GM12878 (cell line): ENCODE results near the gene OGFOD3. TPM values are rescaled to one million over a fixed set of nuclear protein-coding genes. Genes with fewer than 3 reads are reported as not detected.
A peak's percentile ranks its signal among the peaks of the same experiment; 100 is the strongest.

Experiments used
- DPF2 ChIP-seq: fragments of 450-650 bp; IDR thresholded peaks from 2 replicates; pipeline ENCODE4 v1.6.1; 2017; ENCODE audit warnings: mild to moderate bottlenecking
- FOS ChIP-seq: IDR thresholded peaks from 3 replicates; pipeline ENCODE4 v1.6.1; 2011; ENCODE audit warnings: borderline replicate concordance; ENCODE audit not compliant: insufficient read length; ENCODE audit errors: extremely low read depth
- FOXM1 ChIP-seq: IDR thresholded peaks from 2 replicates; pipeline ENCODE4 v1.6.1; 2012; ENCODE audit warnings: low read depth, mild to moderate bottlenecking, inconsistent platforms, low read length, moderate library complexity
- IRF5 ChIP-seq: fragments of 450-650 bp; IDR thresholded peaks from 2 replicates; pipeline ENCODE4 v1.6.1; 2017; ENCODE audit warnings: borderline replicate concordance
- JUND ChIP-seq: IDR thresholded peaks from 2 replicates; pipeline ENCODE4 v1.6.1; 2012; ENCODE audit warnings: low read depth, mild to moderate bottlenecking, low read length, improper control_type of control experiment, moderate library complexity
- NR2C1 ChIP-seq: fragments of 450-650 bp; IDR thresholded peaks from 2 replicates; pipeline ENCODE4 v1.6.1; 2017; ENCODE audit warnings: antibody characterized with exemption, mild to moderate bottlenecking, moderate library complexity
- NRF1 ChIP-seq: conservative IDR thresholded peaks from 2 replicates; pipeline ENCODE4 v1.6.1; 2011; ENCODE audit warnings: mild to moderate bottlenecking, low read depth, low read length, improper control_type of control experiment
- PRDM15 ChIP-seq: fragments of 450-650 bp; formaldehyde crosslinking; IDR thresholded peaks from 2 replicates; pipeline ENCODE4 v1.4.0; 2020; ENCODE audit warnings: mild to moderate bottlenecking, moderate library complexity
- RAD51 ChIP-seq: fragments of 450-650 bp; IDR thresholded peaks from 2 replicates; pipeline ENCODE4 v1.6.1; 2016; ENCODE audit warnings: moderate library complexity, mild to moderate bottlenecking, inconsistent platforms
- RELA ChIP-seq: fragments of 450-650 bp; IDR thresholded peaks from 2 replicates; pipeline ENCODE4 v1.8.0; 2014; ENCODE audit warnings: borderline replicate concordance; ENCODE audit not compliant: partially characterized antibody
- SMAD5 ChIP-seq: IDR thresholded peaks from 2 replicates; pipeline ENCODE4 v1.6.1; 2016; ENCODE audit warnings: antibody characterized with exemption, low read depth
- SP1 ChIP-seq: IDR thresholded peaks from one replicate; pipeline ENCODE4 v1.6.1; 2011; ENCODE audit warnings: low read depth, low read length
- STAT3 ChIP-seq: IDR thresholded peaks from 2 replicates; pipeline ENCODE4 v1.6.1; 2011; ENCODE audit warnings: low read depth, low read length, improper control_type of control experiment
- ZBTB4 ChIP-seq: fragments of 450-650 bp; formaldehyde crosslinking; IDR thresholded peaks from 2 replicates; pipeline ENCODE4 v1.4.0; 2022; ENCODE audit warnings: mild to moderate bottlenecking, moderate library complexity
- ZBTB40 ChIP-seq: fragments of 450-650 bp; IDR thresholded peaks from 2 replicates; pipeline ENCODE4 v1.6.1; 2016; ENCODE audit warnings: mild to moderate bottlenecking, moderate library complexity, borderline replicate concordance
- ZNF274 ChIP-seq: IDR thresholded peaks from one replicate; pipeline ENCODE4 v1.8.0; 2011; ENCODE audit not compliant: insufficient read length, insufficient read depth
- ZZZ3 ChIP-seq: IDR thresholded peaks from 2 replicates; pipeline ENCODE4 v1.6.1; 2011; ENCODE audit warnings: low read depth; ENCODE audit not compliant: control insufficient read depth, insufficient read length
- polyA plus RNA-seq, 11 experiments: library from polyadenylated mRNA; depleted of rRNA in 4 of 11; unstranded in 6 of 11; stranded (reverse) in 5 of 11; fragments of >200 nt; fragmentation: Nextera tagmentation in 4 of 11; fragmentation: Illumina TruSeq in 1 of 11; extraction: Ambion mirVana in 4 of 11; extraction: Trizol in 1 of 11; gene quantifications; 1 replicate in 1 of 11; 2 replicates in 10 of 11; pipeline versions ENCODE4 v1.2.1 to v1.2.3, GENCODE V29; 2011 to 2016; ENCODE audit warnings: inconsistent platforms in 2 of 11, missing spikeins in 2 of 11, low read depth in 1 of 11
- total RNA-seq, 4 experiments: library from RNA; depleted of rRNA in 3 of 4; stranded (reverse); fragments of >200 nt in 3 of 4; fragmentation: Illumina TruSeq in 1 of 4; extraction: Trizol in 1 of 4; gene quantifications; 2 replicates each; pipeline versions ENCODE4 v1.2.1 to v1.2.3, GENCODE V29; 2013 to 2021

OGFOD3 gene
- total and polyA plus RNA-seq, 10 of the 15 experiments (the other 5 are each of a cell fraction or from before 2014, with no cell fraction given): 0.48 to 28.4 (median 18.3) TPM

- TF ChIP-seq ZBTB4 (no peak), SMAD5 (peak; percentile 43; the same call in 1 of the 2 replicates), ZBTB40 (peak; percentile 71; the same call in 1 of the 2 replicates), STAT3 (no peak), SP1 (peak; percentile 40), ZNF274 (no peak), PRDM15 (CRISPR knock-in tag) (no peak), RELA (no peak), JUND (no peak), NR2C1 (no peak), IRF5 (no peak), ZZZ3 (no peak), RAD51 (no peak), FOXM1 (no peak), FOS (no peak), NRF1 (no peak), DPF2 (peak; percentile 88)
Measured at GRCh38 chr17:82450357-82451106, 32.1 kb upstream of the OGFOD3 start, which contains the start of gene CYBC1 (continued).
